Measurements from ENCODE around the gene TNK2.

DNA sequence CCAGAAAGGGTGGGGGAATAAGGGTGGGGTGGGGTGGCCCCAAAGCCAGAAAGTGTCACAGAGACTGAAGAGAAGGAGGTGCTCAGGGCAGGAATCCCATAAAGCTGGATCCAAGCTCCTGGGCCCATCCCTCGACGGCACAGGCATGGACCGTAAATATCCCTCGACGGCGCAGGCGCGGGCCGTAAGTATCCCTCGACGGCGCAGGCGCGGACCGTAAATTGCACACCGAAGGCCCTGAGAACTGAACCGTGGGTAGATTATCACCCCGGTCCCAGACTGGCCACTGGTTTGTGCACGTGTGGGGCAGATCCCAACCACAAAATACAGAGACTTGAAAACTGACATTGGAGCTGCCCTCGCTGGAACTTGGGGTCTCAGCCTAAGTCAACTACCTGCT is 55.3 kb downstream of the TNK2 start:
- TF ChIP-seq, protein P1, sequence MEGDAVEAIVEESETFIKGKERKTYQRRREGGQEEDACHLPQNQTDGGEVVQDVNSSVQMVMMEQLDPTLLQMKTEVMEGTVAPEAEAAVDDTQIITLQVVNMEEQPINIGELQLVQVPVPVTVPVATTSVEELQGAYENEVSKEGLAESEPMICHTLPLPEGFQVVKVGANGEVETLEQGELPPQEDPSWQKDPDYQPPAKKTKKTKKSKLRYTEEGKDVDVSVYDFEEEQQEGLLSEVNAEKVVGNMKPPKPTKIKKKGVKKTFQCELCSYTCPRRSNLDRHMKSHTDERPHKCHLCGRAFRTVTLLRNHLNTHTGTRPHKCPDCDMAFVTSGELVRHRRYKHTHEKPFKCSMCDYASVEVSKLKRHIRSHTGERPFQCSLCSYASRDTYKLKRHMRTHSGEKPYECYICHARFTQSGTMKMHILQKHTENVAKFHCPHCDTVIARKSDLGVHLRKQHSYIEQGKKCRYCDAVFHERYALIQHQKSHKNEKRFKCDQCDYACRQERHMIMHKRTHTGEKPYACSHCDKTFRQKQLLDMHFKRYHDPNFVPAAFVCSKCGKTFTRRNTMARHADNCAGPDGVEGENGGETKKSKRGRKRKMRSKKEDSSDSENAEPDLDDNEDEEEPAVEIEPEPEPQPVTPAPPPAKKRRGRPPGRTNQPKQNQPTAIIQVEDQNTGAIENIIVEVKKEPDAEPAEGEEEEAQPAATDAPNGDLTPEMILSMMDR (IDR thresholded peaks at IDR 0.05; ENCODE audit: insufficient read depth, low read depth, low read length) = no peak
- TF ChIP-seq EZH2 (IDR thresholded peaks at IDR 0.05; ENCODE audit: insufficient read depth, low read length) = no peak
